HG03095 (cell line): ENCODE measurements around the gene PRPS1L1.

Experiments used
- ATAC-seq: cut with Tn5 transposase; IDR thresholded peaks from one replicate; pipeline ENCODE4 v1.9.1; 2021; ENCODE audit warnings: moderate library complexity; ENCODE audit not compliant: unreplicated experiment

Gene PRPS1L1

GRCh38 chr7:18016547-18017444 lies 10.8 kb downstream of the PRPS1L1 start:
- no peak for ATAC-seq

GRCh38 chr7:18013936-18014335 lies 13.7 kb downstream of the PRPS1L1 start:
- no peak for ATAC-seq

GRCh38 chr7:18004372-18004771 lies 23.3 kb downstream of the PRPS1L1 start:
- no peak for ATAC-seq

- no peak for ATAC-seq
These were observed 24.2 kb downstream of the PRPS1L1 start for GRCh38 chr7:18003286-18003994.

GRCh38 chr7:17998692-17999091 lies 29.0 kb downstream of the PRPS1L1 start:
- no peak for ATAC-seq

- ATAC-seq = no peak
These were observed 31.0 kb downstream of the PRPS1L1 start for GRCh38 chr7:17996442-17997223.

GRCh38 chr7:17996040-17996439 lies 31.6 kb downstream of the PRPS1L1 start:
- no peak for ATAC-seq

GRCh38 chr7:17994079-17994850 lies 33.4 kb downstream of the PRPS1L1 start:
- ATAC-seq = no peak

GRCh38 chr7:17991866-17992648 lies 35.6 kb downstream of the PRPS1L1 start:
- no peak for ATAC-seq

GRCh38 chr7:17990761-17991160 lies 36.9 kb downstream of the PRPS1L1 start:
- ATAC-seq = no peak

GRCh38 chr7:17989546-17989945 lies 38.1 kb downstream of the PRPS1L1 start:
- no peak for ATAC-seq

GRCh38 chr7:17988858-17989257 lies 38.8 kb downstream of the PRPS1L1 start:
- no peak for ATAC-seq

- ATAC-seq = no peak
These were observed 39.5 kb downstream of the PRPS1L1 start for GRCh38 chr7:17988141-17988540.

- ATAC-seq = no peak
These were observed 40.8 kb downstream of the PRPS1L1 start for GRCh38 chr7:17986851-17987250.

- no peak for ATAC-seq
These were observed 42.0 kb downstream of the PRPS1L1 start for GRCh38 chr7:17985473-17986239.

GRCh38 chr7:17984288-17984687 lies 43.4 kb downstream of the PRPS1L1 start:
- no peak for ATAC-seq

- no peak for ATAC-seq
These were observed 44.2 kb downstream of the PRPS1L1 start for GRCh38 chr7:17983221-17984062.

- ATAC-seq = no peak
These were observed 50.7 kb downstream of the PRPS1L1 start for GRCh38 chr7:17976952-17977351.
